ENCODE measurements around the gene FPGS. TPM values are rescaled to one million over a fixed set of nuclear protein-coding genes. Genes with fewer than 3 reads are reported as not detected.

The FPGS gene
- polyA plus RNA-seq, 3 donors, result 35.6 to 42.0 (median 39.4) TPM

GRCh38 chr9:127785933-127786772, 16.5 kb upstream of the FPGS start, which contains the start of gene CDK9:
Gene CDK9, plus strand, starts transcription at chr9:127786034. Its CDS starts 115 bp downstream, at chr9:127786149.
- peak in 2 of 3 donors; percentile 69 to 78 for DNase-seq (ENCODE audit: low read depth in 3 of 3, low spot score in 2 of 3)

GRCh38 chr9:127786773-127787104, 15.9 kb upstream of the FPGS start:
- no peak for DNase-seq (ENCODE audit: low read depth in 3 of 3, low spot score in 2 of 3)

GRCh38 chr9:127788337-127789011, 14.2 kb upstream of the FPGS start:
- DNase-seq (ENCODE audit: low read depth in 3 of 3, low spot score in 2 of 3), result no peak

GRCh38 chr9:127789179-127789578, 13.5 kb upstream of the FPGS start:
- DNase-seq (ENCODE audit: low read depth in 3 of 3, low spot score in 2 of 3), result no peak

GRCh38 chr9:127790094-127790855, 12.4 kb upstream of the FPGS start:
- DNase-seq (ENCODE audit: low read depth in 3 of 3, low spot score in 2 of 3), result no peak

- no peak for DNase-seq (ENCODE audit: low read depth in 3 of 3, low spot score in 2 of 3)
Measured at GRCh38 chr9:127791085-127791484, 11.6 kb upstream of the FPGS start.

- DNase-seq (ENCODE audit: low read depth in 3 of 3, low spot score in 2 of 3), result no peak
Measured at GRCh38 chr9:127792417-127793031, 10.2 kb upstream of the FPGS start.

GRCh38 chr9:127793093-127793708, 9.5 kb upstream of the FPGS start:
- DNase-seq (ENCODE audit: low read depth in 3 of 3, low spot score in 2 of 3), result no peak

- no peak for DNase-seq (ENCODE audit: low read depth in 3 of 3, low spot score in 2 of 3)
Measured at GRCh38 chr9:127794001-127794791, 8.5 kb upstream of the FPGS start.

- no peak for DNase-seq (ENCODE audit: low read depth in 3 of 3, low spot score in 2 of 3)
Measured at GRCh38 chr9:127796225-127796813, 6.4 kb upstream of the FPGS start.

- DNase-seq (ENCODE audit: low read depth in 3 of 3, low spot score in 2 of 3), result no peak
Measured at GRCh38 chr9:127796852-127797370, 5.8 kb upstream of the FPGS start.

- DNase-seq (ENCODE audit: low read depth in 3 of 3, low spot score in 2 of 3), result no peak
Measured at GRCh38 chr9:127801955-127802575, 617 bp upstream of the FPGS start.

GRCh38 chr9:127803507-127804352, 1.0 kb downstream of the FPGS start:
- DNase-seq (ENCODE audit: low read depth in 3 of 3, low spot score in 2 of 3), result no peak

- DNase-seq (ENCODE audit: low read depth in 3 of 3, low spot score in 2 of 3), result no peak
Measured at GRCh38 chr9:127805620-127806019, 2.9 kb downstream of the FPGS start.

GRCh38 chr9:127806871-127807270, 4.2 kb downstream of the FPGS start:
- DNase-seq (ENCODE audit: low read depth in 3 of 3, low spot score in 2 of 3), result no peak

GRCh38 chr9:127808347-127809001, 5.8 kb downstream of the FPGS start:
- no peak for DNase-seq (ENCODE audit: low read depth in 3 of 3, low spot score in 2 of 3)

- DNase-seq (ENCODE audit: low read depth in 3 of 3, low spot score in 2 of 3), result no peak
Measured at GRCh38 chr9:127809002-127809539, 6.4 kb downstream of the FPGS start.

All from right renal cortex interstitium (tissue), 3 donors.